ENCODE results near the gene MYO3B.

The MYO3B gene

GRCh38 chr2:170216428-170216827 is 38.5 kb downstream of the MYO3B start:
- DNase-seq (ENCODE audit: low read depth) = no peak
- H3K4me3 ChIP-seq (ENCODE audit: low read length) = no peak overlapping the region
- no peak for TF ChIP-seq CTCF (IDR thresholded peaks at IDR 0.05; ENCODE audit: insufficient read depth, low read depth, low read length, missing control alignments)

GRCh38 chr2:170216981-170217380 is 39.0 kb downstream of the MYO3B start:
- no peak for DNase-seq (ENCODE audit: low read depth)
- H3K4me3 ChIP-seq (ENCODE audit: low read length) = no peak overlapping the region
- no peak for TF ChIP-seq CTCF (IDR thresholded peaks at IDR 0.05; ENCODE audit: insufficient read depth, low read depth, low read length, missing control alignments)

GRCh38 chr2:170217778-170218251 is 39.9 kb downstream of the MYO3B start:
- no peak for TF ChIP-seq CTCF (IDR thresholded peaks at IDR 0.05; ENCODE audit: insufficient read depth, low read depth, low read length, missing control alignments)
- H3K4me3 ChIP-seq (ENCODE audit: low read length) = no peak overlapping the region
- DNase-seq (ENCODE audit: low read depth) = no peak

- no peak for DNase-seq (ENCODE audit: low read depth)
- no peak for TF ChIP-seq CTCF (IDR thresholded peaks at IDR 0.05; ENCODE audit: insufficient read depth, low read depth, low read length, missing control alignments)
- H3K4me3 ChIP-seq (ENCODE audit: low read length) = no peak overlapping the region
These were observed 40.5 kb downstream of the MYO3B start for GRCh38 chr2:170218456-170218855.

GRCh38 chr2:170218931-170219330 is 41.0 kb downstream of the MYO3B start:
- no peak for TF ChIP-seq CTCF (IDR thresholded peaks at IDR 0.05; ENCODE audit: insufficient read depth, low read depth, low read length, missing control alignments)
- DNase-seq (ENCODE audit: low read depth) = no peak
- no peak overlapping the region for H3K4me3 ChIP-seq (ENCODE audit: low read length)

- H3K4me3 ChIP-seq (ENCODE audit: low read length) = peak overlapping the region; percentile 21
- TF ChIP-seq CTCF (IDR thresholded peaks at IDR 0.05; ENCODE audit: insufficient read depth, low read depth, low read length, missing control alignments) = no peak
- DNase-seq (ENCODE audit: low read depth) = peak; percentile 86
These were observed 43.7 kb downstream of the MYO3B start for GRCh38 chr2:170221317-170222288.

Data from epithelial cell of esophagus (primary cell).